GM21381 (cell line): Measurements from ENCODE around the gene CELSR1.
"Not testable (repeated sequence)": the region's sequence is repeated elsewhere in the genome, so short reads cannot be mapped to it uniquely, and the experiment has no call there.

Experiments
- ATAC-seq: cut with Tn5 transposase; IDR thresholded peaks from one replicate; pipeline ENCODE4 v1.9.1; 2021; ENCODE audit warnings: mild to moderate bottlenecking, moderate library complexity; ENCODE audit not compliant: unreplicated experiment

Gene CELSR1

DNA sequence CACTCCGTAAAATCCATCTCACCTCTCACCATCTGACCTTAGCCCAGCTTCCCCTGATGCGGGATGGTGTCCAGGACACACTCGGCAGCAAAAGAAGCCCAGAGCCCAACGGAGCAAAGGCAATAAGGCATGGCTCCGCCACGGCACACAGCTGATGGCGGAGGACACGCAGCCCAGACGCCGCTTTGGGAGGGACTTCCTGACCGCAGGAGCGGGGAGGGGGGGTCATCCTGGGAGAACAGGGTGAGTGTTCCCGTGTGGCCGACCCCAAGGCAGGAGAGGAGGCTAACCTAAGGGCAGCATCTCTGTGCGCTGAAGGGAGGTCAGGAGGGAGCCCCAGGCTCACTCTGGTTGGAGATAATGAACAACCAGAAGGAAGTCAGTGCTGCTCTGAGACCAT, 130.6 kb downstream of the CELSR1 start:
- ATAC-seq = no peak

DNA sequence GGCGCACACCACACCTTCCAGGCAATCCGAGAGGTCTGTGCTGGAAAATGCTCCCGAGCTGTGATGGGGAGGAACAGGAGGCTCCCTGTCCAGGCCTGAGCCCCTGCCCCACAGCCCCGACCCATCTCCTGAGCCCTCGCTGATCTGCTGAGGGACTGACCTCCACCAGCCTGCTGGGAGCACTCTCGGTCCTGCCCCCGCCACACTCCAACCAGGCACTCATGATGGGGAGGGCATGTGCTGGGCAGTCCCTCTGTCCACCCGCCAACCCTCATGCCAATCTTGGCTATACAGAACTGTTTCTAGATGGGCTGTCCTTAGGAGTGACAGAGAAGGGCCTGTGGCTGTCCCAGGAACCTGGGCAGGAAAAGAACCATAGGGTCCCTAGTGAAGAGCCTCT, 131.1 kb downstream of the CELSR1 start:
- ATAC-seq = no peak

DNA sequence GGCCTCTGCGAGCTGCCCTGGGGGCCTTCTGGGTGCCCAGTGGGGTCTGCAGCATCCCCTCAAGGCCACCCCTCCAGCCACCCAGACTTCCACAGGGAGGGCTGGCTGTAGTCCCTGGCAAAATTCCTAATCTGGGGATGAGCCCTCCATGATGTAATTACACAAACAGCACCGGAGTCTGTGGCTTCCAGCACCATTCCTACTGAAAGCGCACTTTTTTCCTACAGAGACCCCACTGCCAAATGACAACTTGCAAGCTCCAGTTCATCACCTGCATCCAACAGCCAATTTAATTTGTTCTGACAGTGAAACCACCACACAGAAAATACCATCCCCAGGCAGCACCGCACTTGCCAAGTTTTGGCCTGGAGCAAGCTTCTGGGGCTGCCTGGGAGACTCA, 131.5 kb downstream of the CELSR1 start:
- ATAC-seq = no peak

DNA sequence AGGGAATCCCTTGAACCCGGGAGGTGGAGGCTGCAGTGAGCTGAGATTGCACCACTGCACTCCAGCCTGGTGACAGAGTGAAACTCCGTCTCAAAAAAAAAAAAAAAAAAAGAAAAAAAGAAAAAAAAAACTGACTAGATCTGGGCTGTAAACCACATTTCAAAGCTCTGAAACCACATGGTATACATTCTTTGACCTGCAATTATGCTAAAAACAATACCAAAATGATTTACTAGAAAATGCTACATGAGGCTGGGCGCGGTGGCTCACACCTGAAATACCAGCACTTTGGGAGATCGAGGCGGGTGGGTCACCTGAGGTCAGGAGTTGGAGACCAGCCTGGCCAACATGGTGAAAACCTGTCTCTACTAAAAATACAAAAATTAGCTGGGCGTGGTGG, 133.5 kb downstream of the CELSR1 start:
- ATAC-seq = not testable (repeated sequence)

DNA sequence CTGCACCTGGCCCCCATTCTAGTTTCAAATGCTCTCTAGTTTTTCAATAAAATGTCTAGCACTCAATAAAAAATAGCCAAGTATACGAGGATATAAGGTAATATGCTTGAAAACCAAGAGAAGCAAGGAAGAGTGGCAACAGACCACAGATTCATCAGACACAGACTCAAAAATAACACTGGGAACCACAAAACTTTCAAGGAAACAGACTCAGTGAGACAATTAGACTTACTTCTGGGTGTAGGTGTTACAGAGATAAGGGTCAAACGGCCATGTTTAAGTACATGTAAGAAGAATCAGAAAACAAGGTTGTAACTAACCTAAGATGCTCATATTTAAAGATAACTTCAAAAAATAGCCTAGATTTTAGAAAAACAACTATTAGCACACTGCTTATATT, 134.9 kb downstream of the CELSR1 start:
- ATAC-seq = no peak

DNA sequence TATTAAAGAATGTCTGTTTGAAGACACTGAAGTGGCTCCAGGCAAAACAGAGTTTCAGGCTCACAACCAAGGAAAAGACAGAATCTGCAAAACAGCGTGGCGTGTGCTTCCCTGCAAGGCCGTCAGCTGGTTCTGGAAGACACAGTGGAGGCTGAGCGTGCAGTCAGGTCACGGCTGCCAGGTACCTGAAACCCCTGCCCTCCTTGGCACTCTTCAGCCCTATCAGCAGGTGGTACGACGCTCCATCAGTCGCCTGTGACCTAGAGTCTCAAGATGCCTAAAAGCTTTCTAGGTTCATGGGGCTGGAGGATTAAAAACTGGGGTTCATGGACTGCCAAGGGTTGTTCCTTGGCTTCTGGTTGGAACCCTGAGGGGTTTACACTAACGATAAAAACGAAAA, 136.1 kb downstream of the CELSR1 start:
- no peak for ATAC-seq

DNA sequence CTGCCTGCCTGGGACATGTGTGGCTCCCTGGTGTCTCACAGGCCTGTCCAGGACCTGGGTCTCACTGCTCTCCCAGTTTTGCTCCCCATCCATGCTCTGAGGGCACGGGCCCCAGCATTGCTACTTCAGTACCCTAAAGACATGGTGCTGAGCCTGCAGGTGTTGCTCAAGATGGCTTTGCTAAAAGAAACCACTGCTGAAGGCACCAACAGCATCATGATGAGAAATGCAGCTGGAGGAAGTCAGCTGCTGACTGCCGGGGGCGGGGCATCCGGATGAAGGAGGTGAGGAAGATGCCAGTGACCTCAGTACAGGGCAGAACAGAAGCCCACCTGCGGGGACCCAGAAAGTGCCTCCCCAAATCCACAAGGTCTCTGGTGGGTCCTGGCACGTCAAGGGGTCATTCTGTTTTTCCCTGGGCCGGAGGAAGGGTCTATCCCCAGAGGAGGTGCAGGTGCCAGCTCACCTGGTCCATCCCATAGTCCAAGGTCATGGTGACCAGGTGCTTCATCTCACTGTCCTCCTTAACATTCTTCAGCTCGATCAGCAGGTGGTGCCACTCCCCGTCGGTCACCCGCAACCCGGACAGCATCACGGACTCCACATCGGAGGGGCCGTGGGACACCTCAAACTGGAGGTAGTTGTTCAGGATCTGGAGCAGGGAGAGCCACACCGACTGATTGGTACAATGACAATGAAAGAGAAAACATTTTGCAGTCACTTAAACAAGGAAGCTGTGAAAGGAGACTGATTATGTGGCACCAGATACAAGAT, 138.0 kb downstream of the CELSR1 start:
- ATAC-seq = no peak

DNA sequence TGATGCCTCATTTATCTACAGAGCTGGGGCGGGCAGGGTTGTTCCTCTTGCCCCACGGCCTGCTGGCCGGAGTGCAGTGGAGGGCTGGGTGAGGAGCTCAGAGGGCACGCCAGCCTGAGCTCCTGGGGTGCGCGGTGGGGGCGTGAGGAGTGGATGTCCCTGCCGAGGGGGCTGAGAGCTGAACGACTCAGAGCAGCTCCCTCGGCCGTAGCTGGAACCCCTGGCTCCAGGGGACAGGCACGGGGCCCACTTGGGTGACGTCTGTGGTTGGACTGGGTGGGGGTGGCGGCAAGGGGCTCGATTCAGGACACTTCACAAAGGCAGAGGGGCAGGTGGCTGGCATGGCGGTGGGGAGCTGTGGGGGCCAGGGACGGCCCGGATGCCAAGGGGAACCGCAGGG, 139.5 kb downstream of the CELSR1 start:
- ATAC-seq = no peak

DNA sequence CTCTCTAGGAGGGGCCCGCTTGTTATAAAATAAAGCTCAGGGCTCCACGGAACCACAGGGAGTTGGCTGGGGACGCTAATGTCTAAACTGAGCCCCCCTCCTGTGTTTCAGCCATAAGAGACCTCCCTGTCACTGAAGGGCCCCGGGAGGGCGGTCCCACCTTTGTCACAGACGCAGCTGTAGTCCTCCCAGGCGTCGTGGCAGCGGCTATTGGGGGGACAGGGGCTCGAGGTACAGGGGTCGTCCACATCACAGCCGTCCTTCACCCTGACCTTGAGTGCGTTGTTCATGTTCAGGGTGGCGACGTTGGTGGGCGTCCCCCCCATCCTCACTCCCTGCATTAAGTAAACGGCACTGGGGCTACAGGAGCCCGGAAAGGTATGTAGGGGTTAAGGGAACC, 139.9 kb downstream of the CELSR1 start:
- no peak for ATAC-seq

DNA sequence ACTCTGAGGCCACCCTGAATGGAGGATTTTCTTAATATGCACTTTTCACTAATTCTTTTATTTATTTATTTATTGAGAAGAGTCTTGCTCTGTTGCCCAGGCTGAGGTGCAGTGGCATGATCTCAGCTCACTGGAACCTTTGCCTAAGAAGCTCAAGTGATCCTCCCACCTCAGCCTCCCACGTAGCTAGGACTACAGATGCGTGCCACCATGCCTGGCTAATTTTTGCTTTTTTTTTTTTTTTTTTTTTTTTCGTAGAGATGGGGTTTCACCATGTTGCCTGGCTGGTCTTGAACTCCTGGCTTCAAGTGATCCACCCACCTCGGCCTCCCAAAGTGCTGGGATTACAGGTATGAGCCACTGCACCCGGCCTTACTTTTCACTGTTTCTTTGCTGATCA, 140.4 kb downstream of the CELSR1 start:
- not testable (repeated sequence) for ATAC-seq

DNA sequence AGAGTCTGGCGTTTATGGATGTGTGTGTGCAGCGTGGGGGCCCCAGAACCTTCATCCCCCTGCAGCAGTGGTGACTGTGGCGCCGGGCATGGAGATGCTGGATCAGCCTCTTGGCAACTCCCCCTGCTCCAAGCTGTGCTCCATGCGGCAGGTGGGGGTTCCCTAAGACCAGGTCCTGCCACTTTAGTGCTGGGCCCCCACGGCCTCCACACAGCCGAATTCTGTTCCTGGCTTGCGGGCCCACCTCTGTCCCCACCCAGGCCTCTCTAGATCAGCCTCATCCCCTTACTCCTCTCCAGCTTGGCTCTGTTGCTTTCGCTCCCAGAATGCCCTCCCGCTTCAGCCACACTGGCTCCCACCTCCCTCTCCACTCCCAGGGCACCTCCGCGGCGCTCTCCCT, 142.3 kb downstream of the CELSR1 start:
- ATAC-seq = no peak

DNA sequence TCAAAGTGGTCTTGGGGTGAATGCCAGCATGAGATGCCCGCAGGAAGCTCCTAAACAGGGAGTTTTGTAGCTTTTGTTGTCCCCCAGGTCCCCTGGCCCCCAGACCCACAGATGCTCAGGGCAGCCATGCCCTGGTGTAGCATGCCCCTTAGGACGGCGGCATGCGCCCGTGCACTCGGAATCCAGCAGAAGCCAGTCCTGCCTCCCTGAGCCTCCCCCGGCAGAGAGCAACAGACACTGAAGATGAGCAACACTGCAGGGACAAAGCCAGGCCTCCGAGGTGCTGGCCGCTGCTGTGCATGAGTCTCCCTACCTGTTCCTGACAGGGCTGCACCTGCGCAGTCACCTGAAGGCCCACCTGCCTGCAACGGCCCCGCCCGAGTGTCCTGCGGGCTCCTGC, 142.8 kb downstream of the CELSR1 start:
- ATAC-seq = no peak

DNA sequence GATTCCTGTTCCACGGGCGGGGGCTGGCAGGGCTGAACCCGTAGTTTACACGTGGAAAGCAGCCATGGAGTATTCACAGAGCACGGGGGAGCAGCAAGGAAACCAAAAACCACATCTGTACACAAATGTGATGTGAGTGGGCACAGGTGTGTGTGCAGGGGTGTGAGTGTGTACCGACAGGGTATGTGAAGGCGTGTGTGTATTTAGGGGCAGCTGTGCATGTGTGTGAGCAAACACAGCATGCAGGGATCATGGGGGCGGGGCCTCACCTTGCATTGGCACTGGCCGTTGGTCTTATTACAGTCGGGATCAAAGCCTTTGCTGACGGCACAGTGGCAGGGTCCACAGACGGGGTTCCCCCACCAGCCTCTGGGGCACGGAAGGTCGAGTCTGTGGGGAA, 143.5 kb downstream of the CELSR1 start:
- ATAC-seq = no peak

DNA sequence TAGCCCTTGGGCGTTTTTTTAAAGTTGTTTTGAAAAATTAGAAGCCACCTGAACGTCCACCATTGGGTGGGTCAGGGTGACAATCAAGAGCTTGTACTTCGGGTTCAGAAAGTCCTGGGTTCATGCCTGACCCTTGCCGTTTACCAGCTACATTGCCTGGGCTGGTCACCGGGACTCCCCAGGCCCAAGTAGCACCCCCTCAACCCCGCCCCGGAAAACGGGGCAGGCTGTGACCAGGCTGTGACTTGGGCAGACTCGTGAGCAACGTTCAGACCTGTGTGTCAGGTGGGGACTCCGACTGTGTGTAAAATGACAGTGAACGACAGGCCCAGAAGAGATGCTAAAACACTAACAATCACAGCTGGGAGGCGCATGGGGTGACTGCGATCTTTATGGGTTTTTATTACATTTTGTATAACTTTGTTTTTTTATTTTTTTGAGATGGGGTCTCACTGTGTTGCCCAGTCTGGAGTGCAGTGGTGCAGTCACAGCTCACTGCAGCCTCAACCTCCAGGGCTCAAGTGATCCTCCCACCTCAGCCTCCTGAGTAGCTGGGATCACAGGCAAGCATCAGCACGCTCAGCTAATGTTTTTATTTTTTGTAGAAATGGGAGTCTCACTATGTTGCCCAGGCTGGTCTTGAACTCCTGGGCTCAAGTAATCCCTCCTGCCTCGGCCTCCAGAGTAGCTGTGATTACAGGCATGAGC, 145.1 kb downstream of the CELSR1 start:
- ATAC-seq = no peak

DNA sequence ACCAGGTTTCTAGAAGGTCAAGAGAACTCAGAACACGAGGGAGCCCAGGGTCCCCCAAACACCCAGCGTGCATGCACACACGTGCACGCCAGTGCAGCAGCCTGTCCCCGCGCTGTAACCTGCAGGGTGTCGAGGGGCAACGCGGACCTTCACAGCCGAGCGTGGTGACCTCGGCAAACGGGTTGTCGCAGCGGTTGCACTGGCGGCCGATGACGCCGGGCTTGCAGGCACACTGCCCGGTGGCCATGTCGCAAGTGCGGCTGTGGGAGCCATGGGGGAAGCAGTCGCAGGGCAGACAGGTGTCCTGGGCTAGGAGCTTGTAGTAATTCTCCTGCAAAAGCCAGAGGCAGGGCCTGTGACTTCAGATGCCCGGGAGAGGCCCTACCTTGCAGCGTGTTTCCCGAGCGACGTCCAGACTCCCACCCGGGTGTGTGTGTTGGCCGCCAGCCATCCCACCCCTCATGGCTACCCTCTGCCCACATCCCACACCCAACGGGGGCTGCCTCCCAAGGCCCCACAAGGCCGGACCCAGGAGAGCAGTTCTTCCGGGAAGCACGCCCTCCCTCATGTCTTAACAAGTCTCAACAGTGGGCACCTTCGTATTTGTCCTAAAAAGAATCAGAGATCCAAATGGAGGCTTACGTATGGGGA, 145.8 kb downstream of the CELSR1 start:
- no peak for ATAC-seq

DNA sequence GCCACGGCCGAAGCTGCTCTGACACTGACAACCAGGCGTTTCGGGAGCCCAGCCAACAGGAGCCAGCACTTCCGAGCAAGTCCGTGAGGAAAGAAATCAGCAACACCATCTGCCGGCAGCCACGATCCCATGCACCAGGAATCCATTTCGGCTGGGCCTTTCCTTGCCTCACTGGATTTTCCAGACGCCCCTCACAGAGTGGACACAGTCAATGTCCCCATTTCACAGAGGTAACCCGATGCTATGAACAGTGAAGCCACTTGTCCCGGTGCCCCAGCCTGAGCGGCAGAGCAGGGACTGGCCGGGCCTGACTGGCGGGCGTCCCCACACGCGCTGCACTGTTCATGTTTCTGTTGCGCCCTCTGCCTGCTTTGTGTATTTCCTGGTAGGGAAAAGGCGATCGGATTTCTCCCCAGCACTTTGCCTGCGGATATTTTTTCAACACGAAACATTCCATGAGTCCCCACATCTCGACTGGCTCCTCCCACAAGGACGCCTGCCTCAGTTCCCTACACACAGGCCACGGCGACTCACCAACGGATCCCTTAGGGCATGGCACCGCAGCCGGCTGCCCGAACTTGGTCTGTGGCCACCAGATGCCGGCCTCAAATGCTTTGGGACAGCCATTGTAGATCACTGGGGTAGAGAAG, 146.6 kb downstream of the CELSR1 start:
- ATAC-seq = no peak

DNA sequence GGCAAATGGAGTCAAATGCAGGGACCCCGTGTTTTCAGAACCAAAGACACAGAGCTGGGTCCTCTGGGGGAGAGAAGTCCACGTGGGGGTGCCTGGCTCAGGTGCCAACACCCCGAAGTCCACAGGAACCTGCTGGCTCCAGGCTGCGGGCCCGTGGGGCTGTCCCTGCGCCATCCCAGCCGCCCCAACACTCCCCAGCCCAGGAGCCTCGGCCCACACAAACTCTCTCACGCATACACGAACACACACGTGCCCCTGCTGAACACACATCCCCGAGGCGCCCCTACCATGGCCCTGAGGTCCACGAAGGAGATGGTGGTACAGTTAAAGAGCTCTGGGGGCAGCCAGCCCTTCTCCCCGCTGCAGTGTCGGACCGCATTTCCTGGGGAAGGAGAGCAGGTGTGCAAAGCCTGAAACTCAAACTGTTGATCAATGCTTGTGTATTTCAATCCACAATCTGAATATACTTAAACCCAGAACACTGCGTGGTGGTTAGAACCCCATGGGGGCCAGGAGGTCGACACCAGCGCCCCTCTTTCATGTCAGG, 147.2 kb downstream of the CELSR1 start:
- no peak for ATAC-seq

DNA sequence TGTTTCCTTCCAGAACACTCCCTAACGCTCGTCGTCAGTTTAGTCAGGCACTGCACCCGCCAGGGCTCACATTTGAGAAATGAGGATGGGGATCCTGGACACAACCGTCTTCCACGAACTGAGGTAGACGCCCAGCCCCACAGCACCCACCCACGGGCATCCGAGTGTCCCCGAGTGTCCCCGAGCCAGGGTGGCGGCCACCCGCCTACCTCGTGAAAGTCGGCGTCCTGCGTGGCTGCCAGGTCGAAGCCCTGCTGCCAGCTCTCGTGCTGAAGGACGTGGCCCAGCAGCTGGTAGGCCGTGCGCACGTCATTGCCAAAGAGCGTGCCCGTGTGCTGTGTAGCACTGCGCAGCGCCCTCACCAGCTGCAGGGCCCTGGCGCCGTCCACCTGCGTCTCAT, 148.3 kb downstream of the CELSR1 start:
- no peak for ATAC-seq

DNA sequence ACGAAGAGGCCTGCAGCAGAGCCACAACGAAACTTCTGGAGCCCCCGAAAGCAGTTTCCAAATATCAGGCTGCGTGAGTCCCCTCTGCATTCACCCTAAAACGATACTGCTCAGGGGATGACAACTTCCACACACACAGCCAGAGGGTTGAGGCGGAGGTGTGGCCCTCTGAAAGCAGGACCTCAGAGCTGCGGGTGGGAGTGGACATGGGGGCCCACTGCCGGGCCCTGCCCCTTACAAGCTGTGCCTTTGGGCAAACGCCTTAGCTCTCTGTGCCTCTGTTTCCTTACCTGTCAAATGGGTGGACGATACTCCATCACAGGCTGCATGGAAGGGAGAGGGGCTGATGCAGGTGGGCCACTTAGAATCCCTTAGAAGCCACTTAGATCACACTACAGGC, 148.8 kb downstream of the CELSR1 start:
- ATAC-seq = no peak

DNA sequence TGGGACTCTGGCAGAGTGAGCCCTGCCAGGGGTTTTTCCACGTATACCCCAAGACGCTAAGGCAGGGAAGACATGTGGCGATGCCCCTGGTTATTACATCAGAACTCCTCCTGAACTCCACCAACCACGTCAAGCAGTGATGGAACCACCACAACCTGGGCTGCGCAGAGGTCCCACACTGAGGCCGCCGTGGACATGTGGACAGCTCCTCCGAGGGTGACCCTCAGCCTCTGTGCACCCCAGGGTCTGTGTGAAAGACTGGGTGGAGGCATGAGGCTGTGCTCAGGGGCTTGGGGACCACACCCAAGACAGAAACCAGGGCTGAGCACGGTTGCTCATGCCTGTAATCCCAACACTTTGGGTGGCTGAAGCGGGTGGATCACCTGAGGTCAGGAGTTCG, 149.7 kb downstream of the CELSR1 start:
- ATAC-seq = no peak

DNA sequence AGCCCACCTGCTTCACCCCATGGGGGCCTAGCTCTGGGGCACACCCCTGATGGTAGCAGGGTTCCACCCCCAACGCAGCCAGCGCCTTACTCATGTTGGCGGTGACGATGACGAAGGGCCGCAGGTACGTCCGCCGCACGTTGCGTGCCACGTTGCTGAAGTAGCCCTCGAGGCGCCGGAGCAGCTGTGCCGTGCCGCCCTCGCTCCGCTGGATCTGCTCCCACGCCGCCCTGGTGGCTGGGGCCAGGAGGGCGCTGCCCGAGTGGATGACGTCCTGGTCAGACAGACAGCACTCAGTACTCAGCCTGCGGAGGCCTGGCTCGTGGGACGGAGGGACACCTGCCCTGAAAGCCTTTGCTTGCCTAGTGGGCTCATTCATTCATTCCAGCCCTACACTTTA, 151.1 kb downstream of the CELSR1 start:
- no peak for ATAC-seq
